ENCODE data around the gene VASN.

Gene VASN

DNA sequence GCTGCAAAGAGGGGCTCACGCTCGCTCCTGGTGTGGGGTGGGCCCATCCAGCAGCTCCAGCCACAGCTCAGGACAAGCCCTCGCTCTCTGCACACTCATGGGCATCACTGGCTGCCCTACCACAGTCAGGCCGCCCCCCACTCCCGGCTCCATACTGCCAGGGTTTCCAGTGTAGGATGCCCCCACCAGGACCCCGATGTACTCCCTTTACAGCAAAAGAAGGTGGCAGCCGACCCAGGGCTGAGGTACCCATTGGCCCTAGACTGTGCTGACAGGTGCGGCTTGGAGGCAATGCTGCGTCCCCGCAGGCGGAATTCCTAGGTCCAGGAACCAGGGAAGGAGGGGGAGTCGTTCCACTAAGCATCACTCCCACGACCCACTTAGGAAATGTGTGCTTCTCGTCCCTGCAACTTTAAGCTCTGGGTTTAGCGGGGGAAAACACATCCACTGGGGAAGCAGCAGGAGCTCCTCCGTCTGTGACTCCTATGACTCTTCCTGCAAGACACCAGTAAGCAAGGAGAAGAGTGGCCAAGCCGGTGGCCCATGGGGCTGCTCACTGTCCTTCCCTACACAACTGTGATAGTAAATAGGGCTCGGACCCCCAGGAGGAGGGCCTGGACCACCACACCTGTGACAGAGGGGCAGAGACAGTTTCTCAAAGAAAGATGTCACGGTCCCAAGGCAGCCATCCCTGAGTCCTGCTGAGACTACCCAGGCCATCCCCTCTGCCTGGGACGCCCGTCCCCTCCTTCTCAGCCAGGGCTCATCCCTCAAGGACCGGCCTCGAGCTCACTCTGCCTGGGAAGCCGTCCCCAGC, 31.7 kb downstream of the VASN start:
- no peak for DNase-seq (ENCODE audit: low read depth, low spot score)

DNA sequence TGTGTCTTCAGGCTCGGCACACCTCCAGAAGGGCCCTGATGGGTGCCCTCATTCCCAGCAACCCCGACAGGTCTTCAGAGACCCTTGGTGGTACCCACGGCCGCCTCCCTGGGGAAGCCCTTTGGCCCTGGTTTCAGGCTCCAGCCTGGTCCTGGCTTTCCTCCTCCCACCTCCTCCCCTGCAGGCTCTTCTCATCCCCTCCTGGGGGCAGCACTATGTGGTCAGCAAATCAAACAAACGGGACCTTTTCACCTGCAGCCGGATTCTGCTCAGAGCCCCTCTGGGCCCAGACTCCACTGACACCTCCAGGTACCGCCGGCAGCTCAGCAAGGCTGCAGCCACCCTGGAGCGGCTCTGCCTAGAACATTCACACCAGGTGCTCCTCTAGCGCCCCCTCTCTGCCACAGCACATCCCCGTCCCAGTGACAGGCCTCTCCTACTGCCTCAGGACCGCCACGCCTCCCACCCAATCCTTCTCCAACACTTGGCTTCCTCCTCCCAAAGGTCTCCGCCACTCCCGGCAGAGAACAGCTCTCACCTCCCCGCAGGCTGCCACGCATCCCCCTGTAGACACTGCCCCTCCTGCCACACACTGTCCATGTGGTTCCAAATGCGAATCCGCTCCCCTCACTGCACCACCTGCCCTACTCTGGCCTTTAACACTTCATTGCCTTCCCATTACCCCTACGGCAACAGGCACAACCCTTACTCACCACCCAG, 32.8 kb downstream of the VASN start:
- DNase-seq (ENCODE audit: low read depth, low spot score): no peak

- DNase-seq (ENCODE audit: low read depth, low spot score): no peak
These were observed 33.5 kb downstream of the VASN start for GRCh38 chr16:4404967-4405696.

DNA sequence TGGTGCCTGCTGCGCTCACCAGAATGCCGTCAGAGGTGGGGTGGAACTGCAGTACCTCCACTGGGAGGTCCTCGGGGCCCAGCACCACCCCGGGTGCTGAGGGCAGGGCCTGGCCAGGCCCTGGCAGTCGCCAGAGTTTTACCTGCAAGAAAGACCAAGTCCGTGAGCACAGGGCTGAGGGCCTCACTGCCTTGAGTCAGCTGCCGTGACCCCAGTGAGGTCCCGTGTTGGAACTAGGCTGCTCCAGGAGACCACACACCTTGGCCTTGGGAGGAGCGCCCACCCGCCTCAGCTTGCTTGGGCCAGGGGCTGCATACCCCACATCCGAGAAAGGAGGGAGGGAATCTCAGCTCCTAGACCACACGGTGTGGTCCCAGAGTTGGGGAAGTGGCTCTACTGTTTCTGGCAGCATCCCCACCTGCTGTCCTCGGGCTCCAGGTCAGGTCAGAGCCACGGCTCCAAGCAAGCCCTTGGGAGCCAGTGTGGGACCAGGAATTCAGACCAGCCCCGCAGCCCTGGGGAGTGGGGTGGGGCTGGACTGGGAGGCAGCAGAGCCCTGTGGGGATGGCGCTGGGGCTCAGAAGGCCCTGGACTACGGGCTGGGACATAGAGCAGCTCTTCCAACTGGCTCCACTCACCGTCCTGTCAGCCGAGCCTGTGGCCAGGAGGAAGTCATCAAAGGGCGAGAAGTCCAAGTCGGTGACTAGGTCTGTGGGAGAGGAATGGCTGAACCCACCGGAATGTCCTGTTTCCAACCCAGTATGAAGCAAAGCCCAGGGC, 36.1 kb downstream of the VASN start:
- no peak for DNase-seq (ENCODE audit: low read depth, low spot score)

DNA sequence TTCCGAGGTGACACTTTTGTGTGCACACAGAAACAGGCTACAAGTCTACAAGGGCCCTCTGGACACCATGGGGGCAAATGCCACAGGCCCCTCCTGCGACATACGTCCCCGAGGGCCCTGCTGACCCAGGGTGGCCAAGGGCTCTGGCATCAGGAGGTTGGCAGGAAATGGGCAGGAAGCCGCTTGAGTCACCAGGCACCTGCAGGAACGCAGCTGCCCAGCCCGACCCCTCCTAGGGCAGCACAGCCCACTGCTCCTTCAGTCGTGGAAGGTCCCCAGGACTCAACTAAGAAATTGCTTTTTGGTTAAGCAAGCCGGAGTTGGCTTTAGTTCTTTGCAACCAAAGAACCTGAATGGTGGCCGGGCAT, 36.7 kb downstream of the VASN start:
- no peak for DNase-seq (ENCODE audit: low read depth, low spot score)

DNA sequence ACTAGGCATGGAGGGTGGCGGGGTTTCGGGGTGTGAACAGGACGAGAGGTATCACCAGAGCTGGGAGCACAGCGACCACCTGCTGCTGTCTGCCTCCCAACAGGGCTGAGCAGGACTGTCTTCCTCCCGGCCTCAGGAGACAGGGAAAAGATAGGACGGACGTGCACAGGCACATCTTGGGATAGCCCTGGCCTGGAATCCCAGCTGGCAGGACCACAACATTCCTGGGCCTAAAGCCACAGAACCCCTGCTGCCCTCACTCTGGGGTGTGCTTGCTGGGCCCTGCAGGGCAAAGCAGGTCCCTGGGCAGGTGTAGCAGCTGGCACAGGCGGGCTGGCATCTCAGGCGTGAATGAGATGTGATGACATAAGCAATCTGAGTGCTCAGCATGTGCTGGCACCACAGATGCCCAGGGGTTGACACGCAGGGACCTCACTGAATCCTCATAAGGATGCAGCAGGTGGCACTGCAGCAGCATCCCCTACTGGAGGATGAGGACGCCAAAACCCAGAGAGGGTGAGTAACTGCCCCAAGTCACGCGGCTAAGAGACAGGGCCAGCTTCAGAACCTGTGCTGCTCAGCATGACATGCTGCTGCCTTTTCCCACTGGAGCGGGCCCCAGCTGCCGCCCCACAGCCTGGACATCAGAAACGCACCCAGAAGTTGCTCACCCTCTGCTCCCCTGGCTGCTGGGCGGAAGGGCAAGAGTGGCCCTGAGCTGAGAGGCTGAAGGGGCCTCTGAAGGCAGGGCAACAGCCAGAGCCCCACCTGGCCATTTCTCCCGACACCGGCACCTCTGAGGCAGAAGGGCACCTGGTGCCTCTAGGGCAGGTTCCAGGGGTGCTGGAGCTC, 37.7 kb downstream of the VASN start:
- DNase-seq (ENCODE audit: low read depth, low spot score): no peak

DNA sequence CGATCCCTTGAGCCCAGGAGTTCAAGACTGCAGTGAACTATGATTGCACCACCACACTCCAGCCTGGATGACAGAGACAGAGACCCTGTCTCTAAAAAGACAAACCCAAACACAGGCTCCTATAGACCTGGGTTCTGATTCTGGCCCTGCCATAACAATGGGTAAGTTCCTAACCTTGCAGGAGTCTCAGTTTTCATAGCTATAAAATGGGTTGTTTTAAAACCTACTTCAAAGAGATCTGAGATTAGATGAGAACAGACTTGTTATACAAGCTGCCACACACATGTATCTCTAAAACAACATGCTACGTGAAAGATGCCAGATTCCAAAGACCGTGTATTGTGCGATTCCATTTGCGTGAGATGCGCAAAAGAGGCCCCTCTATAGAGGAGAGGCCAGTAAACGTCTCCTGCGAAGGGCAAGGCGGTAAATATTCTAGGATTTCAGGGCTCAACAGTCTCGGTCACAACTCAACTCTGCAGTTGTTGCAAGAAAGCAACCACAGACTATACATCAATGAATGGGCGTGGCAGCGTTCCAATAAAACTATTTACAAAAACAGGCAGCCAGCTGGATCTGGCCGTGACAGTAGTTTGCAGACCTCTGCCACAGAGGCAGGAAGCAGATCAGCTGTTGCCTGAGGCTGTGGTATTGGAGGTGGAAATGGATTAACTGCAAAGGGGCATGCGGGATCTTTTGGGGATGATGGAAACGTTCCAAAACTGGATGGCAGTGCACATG, 38.9 kb downstream of the VASN start:
- DNase-seq (ENCODE audit: low read depth, low spot score): peak; percentile 71

- DNase-seq (ENCODE audit: low read depth, low spot score): no peak
These were observed 40.0 kb downstream of the VASN start for GRCh38 chr16:4411684-4412083.

- DNase-seq (ENCODE audit: low read depth, low spot score): no peak
These were observed 40.5 kb downstream of the VASN start for GRCh38 chr16:4412159-4412558.

GRCh38 chr16:4412854-4413253, 41.2 kb downstream of the VASN start:
- no peak for DNase-seq (ENCODE audit: low read depth, low spot score)

GRCh38 chr16:4414187-4414917, 42.7 kb downstream of the VASN start:
- DNase-seq (ENCODE audit: low read depth, low spot score): no peak

GRCh38 chr16:4415538-4416199, 44.0 kb downstream of the VASN start:
- no peak for DNase-seq (ENCODE audit: low read depth, low spot score)

- DNase-seq (ENCODE audit: low read depth, low spot score): no peak
These were observed 44.8 kb downstream of the VASN start, which contains the start of gene CORO7 for GRCh38 chr16:4416200-4417032. TSS of gene CORO7 (minus strand) at chr16:4416596. CDS start at chr16:4416518, 78 bp downstream.

GRCh38 chr16:4419402-4419959, 47.8 kb downstream of the VASN start:
- DNase-seq (ENCODE audit: low read depth, low spot score): no peak

DNA sequence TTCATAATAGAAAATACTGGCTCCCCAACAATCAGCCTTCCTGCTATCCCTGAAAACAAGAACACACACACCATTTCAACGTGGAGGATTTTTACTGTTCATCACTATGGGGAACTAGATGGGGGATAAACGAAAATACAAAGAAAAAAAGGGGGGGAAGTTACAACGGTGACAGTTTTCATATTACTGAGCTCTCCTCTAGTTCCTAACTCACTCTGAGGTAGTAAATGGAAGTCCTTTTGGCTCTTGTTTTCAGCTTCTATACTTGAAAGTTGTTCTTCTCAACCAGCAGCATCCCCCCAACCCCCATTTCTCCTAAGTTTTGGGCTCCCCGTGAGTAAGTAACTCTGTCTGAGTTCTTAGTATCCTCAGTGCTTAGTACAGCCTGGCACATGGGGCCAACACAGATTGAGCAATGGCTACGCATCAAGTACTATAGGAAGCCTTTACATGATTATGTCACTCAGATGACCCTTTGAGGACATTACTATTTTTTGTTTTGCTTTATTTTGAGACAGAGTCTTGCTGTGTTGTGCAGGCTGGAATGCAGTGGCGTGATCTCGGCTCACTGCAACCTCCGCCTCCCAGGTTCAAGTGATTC, 49.0 kb downstream of the VASN start:
- DNase-seq (ENCODE audit: low read depth, low spot score): no peak

DNA sequence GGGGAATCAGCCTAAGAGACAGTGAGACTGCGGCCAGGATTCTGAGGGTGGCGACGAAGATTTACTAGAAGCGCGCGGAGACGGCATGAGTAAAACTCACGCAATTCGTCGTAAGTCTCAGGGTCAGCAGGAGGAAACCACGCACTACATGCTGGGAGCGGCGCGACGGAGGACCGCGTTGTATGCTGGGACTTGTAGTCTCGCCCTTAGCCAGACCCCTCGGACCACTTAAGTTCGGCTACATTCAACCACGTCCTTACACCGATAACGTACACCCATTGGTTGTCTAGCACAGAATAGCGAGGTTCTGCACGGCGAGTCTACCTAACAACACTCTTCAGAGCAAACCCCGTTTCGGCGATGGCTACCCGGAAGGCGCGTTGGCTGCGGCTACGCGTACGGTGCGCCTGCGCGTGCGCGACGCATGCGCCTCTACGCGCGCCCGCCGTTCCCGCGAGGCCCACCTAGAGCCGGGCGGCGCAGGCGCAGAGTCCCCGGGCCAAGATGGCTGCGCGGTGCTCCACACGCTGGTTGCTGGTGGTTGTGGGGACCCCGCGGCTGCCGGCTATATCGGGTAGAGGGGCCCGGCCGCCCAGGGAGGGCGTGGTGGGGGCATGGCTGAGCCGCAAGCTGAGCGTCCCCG, 53.9 kb downstream of the VASN start, which contains the start of gene DNAJA3:
DNAJA3 (plus strand) TSS at position 491 of the 643 bp plus-strand sequence; CDS start at position 505, 14 bp downstream.
- DNase-seq (ENCODE audit: low read depth, low spot score): peak; percentile 91

All from brain pericyte (primary cell).